Stimulated activated CD8-positive, alpha-beta memory T cell treated with anti-CD3 and anti-CD28 coated beads, Interleukin-15, amount 100 ng/mL, for 4 hours (primary cell): ENCODE measurements around the gene ARSI.

Source experiments
- DNase-seq, 2 donors: peaks; one replicate each; pipeline ENCODE4 v3.0.0-alpha.2; 2020; ENCODE audit warnings: low read depth in 2 of 2

Gene ARSI

GRCh38 chr5:150293091-150293941 is 9.4 kb downstream of the ARSI start:
- no peak for DNase-seq

GRCh38 chr5:150291388-150292385 is 11.0 kb downstream of the ARSI start:
- DNase-seq = no peak

- DNase-seq = no peak
These were observed 12.9 kb downstream of the ARSI start, which contains the start of gene CAMK2A for GRCh38 chr5:150289551-150290390. TSS of gene CAMK2A (minus strand) at chr5:150289773. CDS start at chr5:150289625, 148 bp downstream.

- no peak for DNase-seq
These were observed 13.9 kb downstream of the ARSI start for GRCh38 chr5:150288791-150289190.

- no peak for DNase-seq
These were observed 14.3 kb downstream of the ARSI start for GRCh38 chr5:150288361-150288760.

GRCh38 chr5:150286820-150287219 is 15.9 kb downstream of the ARSI start:
- no peak for DNase-seq

GRCh38 chr5:150285114-150285513 is 17.6 kb downstream of the ARSI start:
- no peak for DNase-seq

- no peak for DNase-seq
These were observed 18.4 kb downstream of the ARSI start for GRCh38 chr5:150284311-150284710.

GRCh38 chr5:150283904-150284303 is 18.8 kb downstream of the ARSI start:
- DNase-seq = no peak

GRCh38 chr5:150281987-150282386 is 20.7 kb downstream of the ARSI start:
- no peak for DNase-seq

GRCh38 chr5:150279330-150280020 is 23.2 kb downstream of the ARSI start:
- no peak for DNase-seq

- DNase-seq = no peak
These were observed 23.8 kb downstream of the ARSI start for GRCh38 chr5:150278916-150279315.

GRCh38 chr5:150278046-150278730 is 24.5 kb downstream of the ARSI start:
- no peak for DNase-seq

GRCh38 chr5:150277043-150277442 is 25.7 kb downstream of the ARSI start:
- no peak for DNase-seq

- no peak for DNase-seq
These were observed 27.9 kb downstream of the ARSI start for GRCh38 chr5:150274811-150275210.

- DNase-seq = no peak
These were observed 30.2 kb downstream of the ARSI start for GRCh38 chr5:150272531-150272930.

GRCh38 chr5:150271923-150272322 is 30.8 kb downstream of the ARSI start:
- no peak for DNase-seq

GRCh38 chr5:150271296-150271692 is 31.4 kb downstream of the ARSI start:
- DNase-seq = no peak

GRCh38 chr5:150270541-150271295 is 32.0 kb downstream of the ARSI start:
- no peak for DNase-seq
